ENCODE results near the gene KLHL12. TPM values are rescaled to one million over a fixed set of nuclear protein-coding genes. Genes with fewer than 3 reads are reported as not detected.
"Not testable (repeated sequence)": the region's sequence is repeated elsewhere in the genome, so short reads cannot be mapped to it uniquely, and the experiment has no call there.

The KLHL12 gene
- total RNA-seq, 2 experiments from 2014 or later = 33.9 to 46.2 TPM

DNA sequence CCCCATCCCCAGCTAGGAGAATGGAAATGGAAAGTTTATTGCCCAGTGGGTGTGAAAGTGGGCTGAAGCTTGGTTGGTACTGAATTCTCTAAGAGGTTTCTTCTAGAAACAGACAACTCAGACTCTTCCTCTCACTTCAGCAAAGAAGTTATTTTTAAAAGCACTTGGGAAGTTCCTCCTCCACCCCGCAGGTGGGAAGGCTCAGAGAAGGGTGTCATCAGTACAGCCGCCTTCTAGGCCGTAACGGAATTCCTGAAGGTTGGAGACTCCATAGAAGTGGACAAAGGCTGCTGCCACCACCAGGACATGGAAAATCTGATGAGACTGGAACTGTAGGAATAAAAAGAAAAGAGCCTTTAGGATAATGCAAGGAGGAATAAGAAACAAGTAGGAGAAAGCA lies 14.3 kb upstream of the KLHL12 start:
- DNase-seq (ENCODE audit: low spot score) = no peak
- Histone ChIP-seq H3K9me2 (ENCODE audit: insufficient read depth, low read length) (no peaks in the 10 kb centered on the region), H3K4me1 (ENCODE audit: insufficient read depth, low read length, poor library complexity, severe bottlenecking) (no peaks in the 10 kb centered on the region), H3K79me2 (ENCODE audit: insufficient read depth, low read depth, low read length) (no peaks in the 10 kb centered on the region), H3K4me2 (ENCODE audit: low read length) (no peak overlapping the region), H3K4me3 (ENCODE audit: low read depth, low read length, poor library complexity, severe bottlenecking) (no peak overlapping the region), H3K36me3 (ENCODE audit: insufficient read depth, low read length) (peaks cover 71% of the 10 kb centered on the region), H4K20me1 (ENCODE audit: insufficient read depth, low read length) (no peaks in the 10 kb centered on the region), H3K9me3 (ENCODE audit: low read length) (no peaks in the 10 kb centered on the region), H3K27ac (ENCODE audit: low read depth, low read length, poor library complexity, severe bottlenecking) (no peak overlapping the region), H2AFZ (ENCODE audit: low read length) (no peak overlapping the region)
- POLR2A ChIA-PET = interaction anchor here (0.6 kb wide), 1 partner anchor 1841 kb away, joined by 3 read pairs; no protein-coding TSS in a partner anchor
- no TSS peak for BruUV-seq (replicated peaks)
- CTCF ChIA-PET (ENCODE audit: unreplicated experiment) = no interaction called here
- intact Hi-C loops (cut with micrococcal nuclease; ENCODE audit: unreplicated experiment) = no loop called here
- TF ChIP-seq EZH2phosphoT487 (IDR thresholded peaks at IDR 0.05; ENCODE audit: borderline replicate concordance, low read depth, low read length) = no peak
- no peak for TF ChIP-seq CTCF (conservative IDR thresholded peaks at IDR 0.05; ENCODE audit: low read length)

GRCh38 chr1:202940561-202940960 lies 13.5 kb upstream of the KLHL12 start:
- Histone ChIP-seq H3K9me2 (ENCODE audit: insufficient read depth, low read length) (no peaks in the 10 kb centered on the region), H3K4me2 (ENCODE audit: low read length) (no peak overlapping the region), H3K79me2 (ENCODE audit: insufficient read depth, low read depth, low read length) (no peaks in the 10 kb centered on the region), H3K4me3 (ENCODE audit: low read depth, low read length, poor library complexity, severe bottlenecking) (no peak overlapping the region), H4K20me1 (ENCODE audit: insufficient read depth, low read length) (no peaks in the 10 kb centered on the region), H3K27ac (ENCODE audit: low read depth, low read length, poor library complexity, severe bottlenecking) (no peak overlapping the region), H3K9me3 (ENCODE audit: low read length) (no peaks in the 10 kb centered on the region), H3K36me3 (ENCODE audit: insufficient read depth, low read length) (peaks cover 62% of the 10 kb centered on the region), H3K4me1 (ENCODE audit: insufficient read depth, low read length, poor library complexity, severe bottlenecking) (no peaks in the 10 kb centered on the region), H2AFZ (ENCODE audit: low read length) (no peak overlapping the region)
- POLR2A ChIA-PET = interaction anchor here (0.6 kb wide), 1 partner anchor 79 kb away, joined by 3 read pairs; no protein-coding TSS in a partner anchor
- BruUV-seq (replicated peaks) = no TSS peak
- no peak for TF ChIP-seq CTCF (conservative IDR thresholded peaks at IDR 0.05; ENCODE audit: low read length)
- TF ChIP-seq EZH2phosphoT487 (IDR thresholded peaks at IDR 0.05; ENCODE audit: borderline replicate concordance, low read depth, low read length) = no peak
- DNase-seq (ENCODE audit: low spot score) = no peak
- intact Hi-C loops (cut with micrococcal nuclease; ENCODE audit: unreplicated experiment) = no loop called here
- CTCF ChIA-PET (ENCODE audit: unreplicated experiment) = no interaction called here

- ChIA-PET CTCF (ENCODE audit: unreplicated experiment) (no interaction called here), POLR2A (no interaction called here)
- peaks cover 41% of the 10 kb centered on the region for H3K36me3 ChIP-seq (ENCODE audit: insufficient read depth, low read length)
These were observed 11.4 kb upstream of the KLHL12 start for GRCh38 chr1:202938287-202938925.

GRCh38 chr1:202936409-202936808 lies 9.4 kb upstream of the KLHL12 start:
- H3K79me2 ChIP-seq (ENCODE audit: insufficient read depth, low read depth, low read length); H3K4me2 ChIP-seq (ENCODE audit: low read length); POLR2A ChIA-PET; H4K20me1 ChIP-seq (ENCODE audit: insufficient read depth, low read length); H3K9me2 ChIP-seq (ENCODE audit: insufficient read depth, low read length); H3K9me3 ChIP-seq (ENCODE audit: low read length); intact Hi-C loops (cut with micrococcal nuclease; ENCODE audit: unreplicated experiment); BruUV-seq (replicated peaks); DNase-seq (ENCODE audit: low spot score); H2AFZ ChIP-seq (ENCODE audit: low read length); H3K27ac ChIP-seq (ENCODE audit: low read depth, low read length, poor library complexity, severe bottlenecking); H3K4me3 ChIP-seq (ENCODE audit: low read depth, low read length, poor library complexity, severe bottlenecking); CTCF ChIA-PET (ENCODE audit: unreplicated experiment); H3K4me1 ChIP-seq (ENCODE audit: insufficient read depth, low read length, poor library complexity, severe bottlenecking): not testable (repeated sequence)
- H3K36me3 ChIP-seq (ENCODE audit: insufficient read depth, low read length) = peaks cover 23% of the 10 kb centered on the region

More at GRCh38 chr1:202938287-202938925, 11.4 kb upstream of the KLHL12 start:
- TF ChIP-seq CTCF (conservative IDR thresholded peaks at IDR 0.05; ENCODE audit: low read length) (no peak), EZH2phosphoT487 (IDR thresholded peaks at IDR 0.05; ENCODE audit: borderline replicate concordance, low read depth, low read length) (no peak)
- Histone ChIP-seq H3K9me2 (ENCODE audit: insufficient read depth, low read length) (no peaks in the 10 kb centered on the region), H2AFZ (ENCODE audit: low read length) (no peak overlapping the region), H3K79me2 (ENCODE audit: insufficient read depth, low read depth, low read length) (no peaks in the 10 kb centered on the region), H3K4me3 (ENCODE audit: low read depth, low read length, poor library complexity, severe bottlenecking) (no peak overlapping the region), H3K4me2 (ENCODE audit: low read length) (no peak overlapping the region), H3K4me1 (ENCODE audit: insufficient read depth, low read length, poor library complexity, severe bottlenecking) (no peaks in the 10 kb centered on the region), H3K9me3 (ENCODE audit: low read length) (no peaks in the 10 kb centered on the region), H4K20me1 (ENCODE audit: insufficient read depth, low read length) (no peaks in the 10 kb centered on the region), H3K27ac (ENCODE audit: low read depth, low read length, poor library complexity, severe bottlenecking) (no peak overlapping the region)
- BruUV-seq (replicated peaks) = no TSS peak
- intact Hi-C loops (cut with micrococcal nuclease; ENCODE audit: unreplicated experiment) = no loop called here
- DNase-seq (ENCODE audit: low spot score) = no peak
